GM23338 (cell line): ENCODE results near the gene HDAC6. TPM values are rescaled to one million over a fixed set of nuclear protein-coding genes. Genes with fewer than 3 reads are reported as not detected.

Experiments
- ATAC-seq: fragments of 200-7000 bp; cut with Tn5 transposase; 3 replicates; pipeline ENCODE4 v1.9.1; 2020
- DNase-seq: peaks from one replicate; pipeline ENCODE4 v3.0.0-alpha.2; 2015; ENCODE audit warnings: low spot score
- H2AFZ ChIP-seq: fragments of 200-600 bp; sonication (generic); 2 replicates; pipeline ENCODE4 v1.8.0; 2016; ENCODE audit warnings: antibody characterized with exemption, mild to moderate bottlenecking, moderate library complexity
- H3F3A ChIP-seq: fragments of 200-600 bp; sonication (generic); replicated peaks from 2 replicates; pipeline ENCODE4 v1.8.0; 2017; ENCODE audit warnings: antibody characterized with exemption, mixed run types, low read depth
- H3K27ac ChIP-seq: fragments of 200-600 bp; sonication (generic); 2 replicates; pipeline ENCODE4 v1.6.1; 2016; ENCODE audit warnings: low read depth
- H3K27me3 ChIP-seq: fragments of 200-600 bp; sonication (generic); 2 replicates; pipeline ENCODE4 v1.8.0; 2016; ENCODE audit warnings: mild to moderate bottlenecking, mixed run types, moderate library complexity; ENCODE audit not compliant: insufficient read depth
- H3K36me3 ChIP-seq: fragments of 200-600 bp; sonication (generic); 2 replicates; pipeline ENCODE4 v1.8.0; 2016; ENCODE audit warnings: mild to moderate bottlenecking; ENCODE audit not compliant: insufficient read depth
- H3K4me1 ChIP-seq: fragments of 200-600 bp; sonication (generic); 2 replicates; pipeline ENCODE4 v1.8.0; 2016; ENCODE audit warnings: mild to moderate bottlenecking, moderate library complexity; ENCODE audit not compliant: insufficient read depth
- H3K4me2 ChIP-seq: fragments of 200-600 bp; sonication (generic); 2 replicates; pipeline ENCODE4 v1.7.1; 2017; ENCODE audit warnings: mixed run types
- H3K4me3 ChIP-seq: fragments of 200-600 bp; sonication (generic); 2 replicates; pipeline ENCODE4 v1.6.1; 2016; ENCODE audit warnings: mixed run types
- H3K79me2 ChIP-seq: fragments of 200-600 bp; sonication (generic); replicated peaks from 2 replicates; pipeline ENCODE4 v1.8.0; 2017; ENCODE audit warnings: mild to moderate bottlenecking; ENCODE audit not compliant: insufficient read depth
- H3K9me2 ChIP-seq: fragments of 200-600 bp; sonication (generic); 2 replicates; pipeline ENCODE4 v1.8.0; 2017; ENCODE audit not compliant: insufficient read depth
- H4K20me1 ChIP-seq: fragments of 200-600 bp; sonication (generic); replicated peaks from 2 replicates; pipeline ENCODE4 v1.8.0; 2017; ENCODE audit warnings: mild to moderate bottlenecking; ENCODE audit not compliant: insufficient read depth
- H3K27ac Mint-ChIP-seq: 2 replicates; pipeline ENCODE4 v1.8.0; 2020; ENCODE audit warnings: inconsistent platforms, mild to moderate bottlenecking, moderate library complexity, mixed read lengths
- H3K27me3 Mint-ChIP-seq: 3 replicates; pipeline ENCODE4 v1.8.0; 2022; ENCODE audit warnings: low read depth, mild to moderate bottlenecking, moderate library complexity, mixed read lengths, inconsistent platforms; ENCODE audit not compliant: insufficient read depth, poor library complexity
- H3K36me3 Mint-ChIP-seq: 3 replicates; pipeline ENCODE4 v1.8.0; 2021; ENCODE audit warnings: low read depth, mild to moderate bottlenecking, inconsistent platforms, moderate library complexity, mixed read lengths
- H3K4me1 Mint-ChIP-seq: 3 replicates; pipeline ENCODE4 v1.8.0; 2020; ENCODE audit warnings: mild to moderate bottlenecking, inconsistent platforms, mixed read lengths
- H3K4me3 Mint-ChIP-seq: 3 replicates; pipeline ENCODE4 v1.8.0; 2021; ENCODE audit warnings: moderate library complexity, mild to moderate bottlenecking, inconsistent platforms, mixed read lengths
- H3K9me3 Mint-ChIP-seq: 3 replicates; pipeline ENCODE4 v1.8.0; 2020; ENCODE audit warnings: moderate library complexity, mild to moderate bottlenecking, inconsistent platforms, mixed read lengths
- CREB1 ChIP-seq: fragments of 250-450 bp; sonication (Bioruptor Pico); IDR thresholded peaks from 2 replicates; pipeline ENCODE4 v1.5.0; 2020; ENCODE audit warnings: low read depth, mild to moderate bottlenecking, moderate library complexity
- CTCF ChIP-seq, 2 experiments: fragments of 200-600 bp in 1 of 2; sonication (generic) in 1 of 2; conservative IDR thresholded peaks; 2 replicates each; pipeline versions ENCODE4 v1.5.1 to v1.6.1; 2016 to 2017; ENCODE audit warnings: antibody characterized with exemption in 2 of 2, low read depth in 2 of 2, mild to moderate bottlenecking in 2 of 2, moderate library complexity in 1 of 2
- ETS1 ChIP-seq: IDR thresholded peaks from 2 replicates; pipeline ENCODE4 v1.6.1; 2016; ENCODE audit warnings: antibody characterized with exemption
- EZH2 ChIP-seq: fragments of 200-600 bp; sonication (generic); IDR thresholded peaks from one replicate; pipeline ENCODE4 v1.8.0; 2017; ENCODE audit warnings: antibody characterized with exemption, mild to moderate bottlenecking, low read depth; ENCODE audit not compliant: unreplicated experiment
- EZH2phosphoT487 ChIP-seq: fragments of 200-600 bp; sonication (generic); IDR thresholded peaks from one replicate; pipeline ENCODE4 v1.8.1; 2018; ENCODE audit warnings: antibody characterized with exemption; ENCODE audit not compliant: unreplicated experiment
- JUNB ChIP-seq: IDR thresholded peaks from one replicate; pipeline ENCODE4 v1.6.1; 2016; ENCODE audit warnings: antibody characterized with exemption; ENCODE audit not compliant: unreplicated experiment
- NANOG ChIP-seq: IDR thresholded peaks from 2 replicates; pipeline ENCODE4 v1.6.1; 2016; ENCODE audit warnings: antibody characterized with exemption, borderline replicate concordance
- POLR2AphosphoS5 ChIP-seq: IDR thresholded peaks from 2 replicates; pipeline ENCODE4 v1.6.1; 2016; ENCODE audit warnings: antibody characterized with exemption, low read depth
- REST ChIP-seq: IDR thresholded peaks from one replicate; pipeline ENCODE4 v1.6.1; 2018; ENCODE audit warnings: antibody characterized with exemption; ENCODE audit not compliant: unreplicated experiment
- STAT1 ChIP-seq: IDR thresholded peaks from one replicate; pipeline ENCODE4 v1.6.1; 2016; ENCODE audit warnings: antibody characterized with exemption; ENCODE audit not compliant: unreplicated experiment
- ZNF114 ChIP-seq: fragments of 250-450 bp; sonication (Bioruptor Pico); IDR thresholded peaks from 2 replicates; pipeline ENCODE4 v1.5.0; 2020; ENCODE audit warnings: mild to moderate bottlenecking, moderate library complexity
- ZNF331 ChIP-seq: fragments of 250-450 bp; sonication (Bioruptor Pico); IDR thresholded peaks from 2 replicates; pipeline ENCODE4 v1.5.0; 2020; ENCODE audit warnings: low read depth, mild to moderate bottlenecking, moderate library complexity
- polyA plus RNA-seq: library from polyadenylated mRNA; unstranded; fragments of >200 nt; fragmentation: Nextera tagmentation; extraction: Ambion mirVana; gene quantifications from 2 replicates; pipeline ENCODE4 v1.2.1, GENCODE V29; 2016
- total RNA-seq: library from RNA; depleted of rRNA; stranded (reverse); fragments of >200 nt; shearing (Covaris generic); gene quantifications from 2 replicates; pipeline ENCODE4 v1.2.3, GENCODE V29; 2014

HDAC6 gene
- total and polyA plus RNA-seq, 2 experiments from 2014 or later, result 33.0 to 49.8 TPM

- Histone ChIP-seq H3K79me2 (no peaks in the 10 kb centered on the region), H3K4me1 (no peaks in the 10 kb centered on the region), H3K4me2 (no peak overlapping the region), H3K27ac (no peak overlapping the region), H3K9me2 (no peaks in the 10 kb centered on the region), H3K36me3 (no peaks in the 10 kb centered on the region), H2AFZ (no peak overlapping the region), H3K4me3 (no peak overlapping the region), H4K20me1 (no peaks in the 10 kb centered on the region), H3F3A (no peaks in the 10 kb centered on the region), H3K27me3 (no peaks in the 10 kb centered on the region)
- no peak for TF ChIP-seq CTCF (conservative IDR thresholded peaks at IDR 0.05; ENCODE audit: low read depth in 2 of 2)
- TF ChIP-seq EZH2phosphoT487, result no peak
- TF ChIP-seq REST, result no peak
- no peak for TF ChIP-seq CREB1 (CRISPR knock-in tag)
- Mint-ChIP-seq H3K9me3 (0 out of 3 replicates have a peak, but pooled peaks cover 3% of the 10 kb centered on the region), H3K27ac (no peak overlapping the region), H3K4me3 (no peak overlapping the region), H3K4me1 (no peaks in the 10 kb centered on the region), H3K36me3 (no peaks in the 10 kb centered on the region), H3K27me3 (peaks cover 5% of the 10 kb centered on the region)
- ATAC-seq, result no peak
- no peak for DNase-seq
Observed at GRCh38 chrX:48770296-48770695, 31.6 kb upstream of the HDAC6 start.

- no peaks in the 10 kb centered on the region for H3K79me2 ChIP-seq
- H3K9me2 ChIP-seq, result no peaks in the 10 kb centered on the region
- H3K4me1 ChIP-seq, result no peaks in the 10 kb centered on the region
- 0 out of 3 replicates have a peak, but pooled peaks cover 3% of the 10 kb centered on the region for H3K9me3 Mint-ChIP-seq
- no peak for DNase-seq
- H3K36me3 Mint-ChIP-seq, result no peaks in the 10 kb centered on the region
- no peak for TF ChIP-seq EZH2
- no peak for TF ChIP-seq STAT1
- TF ChIP-seq EZH2phosphoT487, result no peak
- TF ChIP-seq ZNF331 (CRISPR knock-in tag), result no peak
- TF ChIP-seq JUNB, result no peak
- TF ChIP-seq ZNF114 (CRISPR knock-in tag), result no peak
- TF ChIP-seq ETS1, result no peak
- no peak for TF ChIP-seq NANOG
- no peak for TF ChIP-seq CTCF (conservative IDR thresholded peaks at IDR 0.05; ENCODE audit: low read depth in 2 of 2)
- TF ChIP-seq POLR2AphosphoS5, result no peak
- H3K4me2 ChIP-seq, result no peak overlapping the region
- no peak for ATAC-seq
- H3F3A ChIP-seq, result no peaks in the 10 kb centered on the region
- H3K36me3 ChIP-seq, result no peaks in the 10 kb centered on the region
- H3K27ac Mint-ChIP-seq, result no peak overlapping the region
- no peaks in the 10 kb centered on the region for H4K20me1 ChIP-seq
- H3K27me3 Mint-ChIP-seq, result peaks cover 7% of the 10 kb centered on the region
- no peak overlapping the region for H3K4me3 ChIP-seq
- H3K27me3 ChIP-seq, result no peaks in the 10 kb centered on the region
- no peak overlapping the region for H2AFZ ChIP-seq
- peaks cover 12% of the 10 kb centered on the region for H3K4me1 Mint-ChIP-seq
- no peak overlapping the region for H3K27ac ChIP-seq
- H3K4me3 Mint-ChIP-seq, result no peak overlapping the region
Observed at GRCh38 chrX:48772602-48773001, 29.3 kb upstream of the HDAC6 start.
